NCI-H524 treated with DMSO at 0.1 percent for 48 hours (cell line): ENCODE results near the gene CCNB1IP1.
A peak's percentile ranks its signal among the peaks of the same experiment; 100 is the strongest.
"Not testable (repeated sequence)": the region's sequence is repeated elsewhere in the genome, so short reads cannot be mapped to it uniquely, and the experiment has no call there.

ENCODE experiments used
- DNase-seq: peaks from one replicate; lab custom pipeline; 2025; lab: John Stamatoyannopoulos, UW

The CCNB1IP1 gene

DNA sequence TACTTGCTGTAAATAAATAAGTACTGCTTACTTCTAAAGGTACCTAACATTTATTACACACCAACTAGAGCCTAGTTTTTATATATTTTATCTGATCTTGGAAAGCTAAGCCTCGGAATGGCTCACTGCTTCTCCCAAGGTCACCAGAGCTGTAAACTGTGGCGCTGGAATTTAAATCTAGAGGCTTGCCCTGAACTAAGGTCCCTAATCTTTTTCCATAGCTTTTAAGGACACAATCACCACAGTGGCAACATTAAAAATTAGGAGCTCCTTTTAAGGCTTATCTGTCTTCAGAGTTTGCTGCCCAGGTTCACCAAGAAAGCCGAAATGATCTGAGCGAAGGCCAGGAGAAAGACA is 670 bp downstream of the CCNB1IP1 start:
- DNase-seq, result no peak

GRCh38 chr14:20331053-20331613 is 1.9 kb downstream of the CCNB1IP1 start:
- no peak for DNase-seq

DNA sequence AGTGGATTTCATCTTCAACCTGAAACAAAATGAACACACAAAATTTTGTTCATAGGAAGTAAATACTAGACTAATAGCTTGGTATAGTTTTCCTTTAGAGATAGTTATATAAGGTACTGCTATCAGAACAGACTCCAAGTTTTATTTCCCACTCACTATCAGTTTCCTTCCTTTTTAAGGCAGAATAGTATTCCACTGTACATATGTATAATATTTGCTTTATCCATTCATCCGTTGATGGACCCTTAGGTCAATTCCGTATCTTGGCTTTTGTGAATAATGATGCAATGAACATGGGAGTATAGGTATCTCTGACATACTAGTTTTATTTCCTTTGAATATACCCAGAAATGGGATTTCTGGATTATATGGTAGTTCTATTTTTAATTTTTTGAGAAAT is 3.7 kb downstream of the CCNB1IP1 start:
- no peak for DNase-seq

GRCh38 chr14:20328705-20329104 is 4.4 kb downstream of the CCNB1IP1 start:
- DNase-seq, result no peak

DNA sequence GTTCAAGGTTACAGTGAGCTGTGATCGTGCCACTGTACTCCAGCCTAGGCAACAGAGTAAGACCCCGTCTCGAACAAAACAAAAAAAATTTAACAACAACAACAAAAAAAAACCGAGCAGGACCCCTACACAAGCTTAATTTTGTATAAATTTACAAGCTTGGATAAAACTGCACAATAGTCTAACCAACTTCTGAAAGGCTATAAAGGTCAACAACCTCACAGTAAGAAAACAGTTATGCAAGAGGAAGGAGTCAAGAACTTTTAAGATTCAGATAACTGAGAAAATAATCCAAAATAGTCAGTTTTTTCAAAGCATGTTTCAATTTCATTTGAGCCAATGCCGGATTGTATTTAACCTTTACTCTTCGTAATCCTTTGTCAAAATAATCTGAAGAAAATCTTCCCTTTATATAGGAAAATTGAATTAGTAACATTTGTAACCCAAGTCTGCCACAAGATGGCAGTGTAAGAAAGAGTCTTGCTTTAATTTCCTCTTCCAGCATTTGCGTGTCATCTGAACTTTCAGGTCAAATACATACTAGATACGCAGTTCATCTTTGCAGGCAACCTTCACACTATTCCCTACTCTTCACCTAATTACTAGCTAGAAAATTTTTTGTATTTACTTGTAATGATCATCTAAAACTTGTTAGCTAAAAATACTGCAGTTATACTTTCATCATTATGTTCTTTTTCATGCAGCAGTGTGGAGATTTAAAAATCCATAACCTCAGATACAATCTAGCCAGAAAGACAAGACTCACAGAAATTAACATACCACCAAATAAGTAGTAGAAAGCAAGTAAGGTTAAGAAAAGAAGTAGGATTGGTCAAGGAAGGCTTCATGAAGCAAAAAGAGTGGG is 5.8 kb downstream of the CCNB1IP1 start:
- DNase-seq, result peak; percentile 33

DNA sequence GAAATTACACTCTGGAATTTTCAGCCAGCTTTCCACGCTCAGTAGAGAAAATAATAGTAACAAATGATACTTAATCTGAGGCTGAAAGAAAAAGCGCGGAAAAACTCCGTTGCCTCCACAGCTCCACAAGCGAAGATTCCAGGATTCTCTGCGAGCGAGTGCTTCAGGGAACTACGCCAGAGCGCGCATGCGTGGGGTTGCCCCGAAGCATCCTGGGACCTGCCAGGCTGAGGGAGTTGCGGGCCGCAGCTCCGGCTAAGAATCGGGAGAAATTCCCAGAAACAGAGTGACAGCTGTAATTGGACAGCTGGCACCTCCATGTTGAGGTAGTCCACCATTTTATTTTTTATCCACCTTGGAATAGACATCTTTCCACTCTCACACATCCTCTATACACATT is 15.4 kb downstream of the CCNB1IP1 start:
- DNase-seq, result no peak

- DNase-seq, result no peak
Measured at GRCh38 chr14:20314026-20314425, 19.1 kb downstream of the CCNB1IP1 start.

DNA sequence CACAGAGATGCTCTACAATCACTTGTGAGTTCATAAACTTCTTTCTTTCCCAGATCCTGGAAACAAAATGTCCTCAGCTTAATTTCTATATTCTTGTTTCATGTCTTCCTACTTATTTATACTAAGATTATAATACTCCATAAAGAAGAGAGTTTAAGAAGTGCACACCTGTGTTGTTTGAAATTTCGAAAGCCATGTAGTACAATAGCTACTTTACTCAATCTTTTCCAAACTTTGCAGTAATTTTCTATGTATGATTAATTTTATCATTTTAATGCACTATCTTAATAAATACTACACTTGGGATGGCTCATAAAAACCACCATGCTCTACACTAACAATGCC is 27.0 kb downstream of the CCNB1IP1 start:
- DNase-seq, result no peak

GRCh38 chr14:20305265-20306078 is 27.6 kb downstream of the CCNB1IP1 start, which contains the start of gene TTC5:
TSS of gene TTC5 (minus strand) at chr14:20305951. CDS start at chr14:20305937, 14 bp downstream.
- peak; percentile 74 for DNase-seq

GRCh38 chr14:20302042-20302755 is 30.9 kb downstream of the CCNB1IP1 start:
- no peak for DNase-seq

GRCh38 chr14:20295067-20295466 is 38.0 kb downstream of the CCNB1IP1 start:
- DNase-seq, result no peak

- no peak for DNase-seq
Measured at GRCh38 chr14:20294636-20295035, 38.4 kb downstream of the CCNB1IP1 start.

- DNase-seq, result not testable (repeated sequence)
Measured at GRCh38 chr14:20281998-20282397, 51.1 kb downstream of the CCNB1IP1 start.

DNA sequence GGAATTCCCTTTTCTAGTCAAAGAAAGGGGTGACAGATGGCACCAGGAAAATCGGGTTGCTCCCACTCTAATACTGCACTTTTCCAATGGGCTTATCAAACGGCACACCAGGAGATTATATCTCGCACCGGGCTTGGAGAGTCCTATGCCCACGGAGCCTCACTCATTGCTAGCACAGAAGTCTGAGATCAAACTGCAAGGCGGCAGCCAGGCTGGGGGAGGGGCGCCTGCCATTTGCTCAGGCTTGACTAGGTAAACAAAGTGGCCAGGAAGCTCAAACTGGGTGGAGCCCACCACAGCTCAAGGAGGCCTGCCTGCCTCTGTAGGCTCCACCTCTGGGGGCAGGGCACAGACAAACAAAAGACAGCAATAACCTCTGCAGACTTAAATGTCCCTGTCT is 52.8 kb downstream of the CCNB1IP1 start:
- DNase-seq, result not testable (repeated sequence)

GRCh38 chr14:20278414-20278813 is 54.7 kb downstream of the CCNB1IP1 start:
- DNase-seq, result no peak

- DNase-seq, result no peak
Measured at GRCh38 chr14:20277409-20277808, 55.7 kb downstream of the CCNB1IP1 start.

DNA sequence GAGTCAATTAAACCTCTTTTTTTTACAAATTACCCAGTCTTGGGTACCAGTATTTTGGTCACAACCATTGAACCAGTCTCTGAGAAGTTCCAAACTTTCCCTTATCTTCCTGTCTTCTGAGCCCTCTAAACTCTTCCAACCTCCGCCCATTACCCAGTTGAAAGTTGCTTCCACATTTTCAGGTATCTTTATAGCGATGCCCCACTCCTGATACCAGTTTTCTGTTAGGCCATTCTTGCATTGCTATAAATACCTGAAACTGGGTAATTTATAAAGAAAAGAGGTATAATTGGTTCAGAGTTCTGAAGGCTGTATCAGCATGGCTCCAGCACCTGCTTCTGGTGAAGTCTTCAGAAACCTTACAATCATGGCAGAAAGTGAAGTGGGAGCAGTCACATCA is 59.0 kb downstream of the CCNB1IP1 start:
- no peak for DNase-seq

GRCh38 chr14:20264361-20264760 is 68.7 kb downstream of the CCNB1IP1 start:
- DNase-seq, result not testable (repeated sequence)

DNA sequence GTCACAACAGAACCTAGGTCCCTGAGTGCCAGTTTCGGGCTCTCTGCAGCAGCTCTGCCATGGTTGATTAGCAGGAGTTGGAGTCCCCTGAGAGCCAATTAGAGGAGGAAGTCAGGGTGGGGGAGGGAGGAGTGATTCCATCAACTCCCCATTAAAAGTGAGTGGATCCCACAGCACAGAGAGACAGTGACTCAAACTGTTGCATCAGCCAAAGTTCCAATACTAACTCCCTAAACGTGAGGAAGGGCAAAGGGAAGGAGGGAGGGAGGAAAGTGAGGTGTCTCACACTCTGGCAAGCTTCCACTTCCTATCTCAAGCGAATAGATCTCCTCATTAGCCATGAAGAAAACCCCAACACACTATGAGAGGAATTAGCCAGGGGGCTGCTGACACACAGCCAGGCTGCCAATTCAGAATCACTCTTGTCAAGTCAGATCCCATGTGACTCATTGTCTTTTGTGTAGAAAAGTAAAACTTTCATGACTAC is 70.4 kb downstream of the CCNB1IP1 start:
- DNase-seq, result no peak
